NCI-H1694 (cell line): Measurements from ENCODE around the gene RGS7.
"Not testable (repeated sequence)": the region's sequence is repeated elsewhere in the genome, so short reads cannot be mapped to it uniquely, and the experiment has no call there.

ENCODE experiments used
- DNase-seq: peaks from one replicate; lab custom pipeline; 2025; lab: John Stamatoyannopoulos, UW

RGS7 gene

GRCh38 chr1:241271427-241271826 lies 85.6 kb downstream of the RGS7 start:
- no peak for DNase-seq

- no peak for DNase-seq
These were observed 87.0 kb downstream of the RGS7 start for GRCh38 chr1:241270016-241270415.

GRCh38 chr1:241269116-241269515 lies 87.9 kb downstream of the RGS7 start:
- DNase-seq, result no peak

- no peak for DNase-seq
These were observed 90.9 kb downstream of the RGS7 start for GRCh38 chr1:241266121-241266520.

- DNase-seq, result no peak
These were observed 91.6 kb downstream of the RGS7 start for GRCh38 chr1:241265428-241265827.

GRCh38 chr1:241263346-241263745 lies 93.7 kb downstream of the RGS7 start:
- no peak for DNase-seq

GRCh38 chr1:241253471-241253870 lies 103.5 kb downstream of the RGS7 start:
- DNase-seq, result no peak

- DNase-seq, result no peak
These were observed 106.5 kb downstream of the RGS7 start for GRCh38 chr1:241250465-241250864.

- DNase-seq, result no peak
These were observed 116.9 kb downstream of the RGS7 start for GRCh38 chr1:241240069-241240468.

- DNase-seq, result no peak
These were observed 119.1 kb downstream of the RGS7 start for GRCh38 chr1:241237873-241238272.

GRCh38 chr1:241235256-241235897 lies 121.6 kb downstream of the RGS7 start:
- DNase-seq, result no peak

GRCh38 chr1:241229711-241230110 lies 127.3 kb downstream of the RGS7 start:
- no peak for DNase-seq

- peak; percentile 76 for DNase-seq
These were observed 127.8 kb downstream of the RGS7 start for GRCh38 chr1:241229216-241229615.

GRCh38 chr1:241228339-241228738 lies 128.7 kb downstream of the RGS7 start:
- DNase-seq, result no peak

GRCh38 chr1:241225741-241226140 lies 131.3 kb downstream of the RGS7 start:
- DNase-seq, result no peak

GRCh38 chr1:241224189-241224588 lies 132.8 kb downstream of the RGS7 start:
- DNase-seq, result not testable (repeated sequence)

GRCh38 chr1:241222813-241223212 lies 134.2 kb downstream of the RGS7 start:
- DNase-seq, result not testable (repeated sequence)

GRCh38 chr1:241221319-241221718 lies 135.7 kb downstream of the RGS7 start:
- no peak for DNase-seq

- not testable (repeated sequence) for DNase-seq
These were observed 136.1 kb downstream of the RGS7 start for GRCh38 chr1:241220913-241221312.

GRCh38 chr1:241219449-241219848 lies 137.6 kb downstream of the RGS7 start:
- no peak for DNase-seq

- DNase-seq, result no peak
These were observed 139.5 kb downstream of the RGS7 start for GRCh38 chr1:241217516-241217915.

- no peak for DNase-seq
These were observed 141.3 kb downstream of the RGS7 start for GRCh38 chr1:241215683-241216082.

GRCh38 chr1:241215203-241215602 lies 141.8 kb downstream of the RGS7 start:
- DNase-seq, result no peak

- no peak for DNase-seq
These were observed 143.9 kb downstream of the RGS7 start for GRCh38 chr1:241213139-241213538.
